Measurements from ENCODE around the gene TEP1. TPM values are rescaled to one million over a fixed set of nuclear protein-coding genes. Genes with fewer than 3 reads are reported as not detected.

TEP1 gene
- total and polyA plus RNA-seq, 2 of the 13 experiments (the other 11 are each of a cell fraction or from before 2014, with no cell fraction given): 11.0 to 12.8 TPM

GRCh38 chr14:20343092-20343861, 70.0 kb downstream of the TEP1 start, which contains the start of gene PARP2 (continued):
- TF ChIP-seq, protein P1, sequence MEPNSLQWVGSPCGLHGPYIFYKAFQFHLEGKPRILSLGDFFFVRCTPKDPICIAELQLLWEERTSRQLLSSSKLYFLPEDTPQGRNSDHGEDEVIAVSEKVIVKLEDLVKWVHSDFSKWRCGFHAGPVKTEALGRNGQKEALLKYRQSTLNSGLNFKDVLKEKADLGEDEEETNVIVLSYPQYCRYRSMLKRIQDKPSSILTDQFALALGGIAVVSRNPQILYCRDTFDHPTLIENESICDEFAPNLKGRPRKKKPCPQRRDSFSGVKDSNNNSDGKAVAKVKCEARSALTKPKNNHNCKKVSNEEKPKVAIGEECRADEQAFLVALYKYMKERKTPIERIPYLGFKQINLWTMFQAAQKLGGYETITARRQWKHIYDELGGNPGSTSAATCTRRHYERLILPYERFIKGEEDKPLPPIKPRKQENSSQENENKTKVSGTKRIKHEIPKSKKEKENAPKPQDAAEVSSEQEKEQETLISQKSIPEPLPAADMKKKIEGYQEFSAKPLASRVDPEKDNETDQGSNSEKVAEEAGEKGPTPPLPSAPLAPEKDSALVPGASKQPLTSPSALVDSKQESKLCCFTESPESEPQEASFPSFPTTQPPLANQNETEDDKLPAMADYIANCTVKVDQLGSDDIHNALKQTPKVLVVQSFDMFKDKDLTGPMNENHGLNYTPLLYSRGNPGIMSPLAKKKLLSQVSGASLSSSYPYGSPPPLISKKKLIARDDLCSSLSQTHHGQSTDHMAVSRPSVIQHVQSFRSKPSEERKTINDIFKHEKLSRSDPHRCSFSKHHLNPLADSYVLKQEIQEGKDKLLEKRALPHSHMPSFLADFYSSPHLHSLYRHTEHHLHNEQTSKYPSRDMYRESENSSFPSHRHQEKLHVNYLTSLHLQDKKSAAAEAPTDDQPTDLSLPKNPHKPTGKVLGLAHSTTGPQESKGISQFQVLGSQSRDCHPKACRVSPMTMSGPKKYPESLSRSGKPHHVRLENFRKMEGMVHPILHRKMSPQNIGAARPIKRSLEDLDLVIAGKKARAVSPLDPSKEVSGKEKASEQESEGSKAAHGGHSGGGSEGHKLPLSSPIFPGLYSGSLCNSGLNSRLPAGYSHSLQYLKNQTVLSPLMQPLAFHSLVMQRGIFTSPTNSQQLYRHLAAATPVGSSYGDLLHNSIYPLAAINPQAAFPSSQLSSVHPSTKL (CRISPR knock-in tag; IDR thresholded peaks at IDR 0.05): peak; percentile 67
- peak; percentile 94; the same call in 1 of the 2 replicates for TF ChIP-seq KDM5B (CRISPR knock-in tag; IDR thresholded peaks at IDR 0.05; ENCODE audit: borderline replicate concordance)
- peak; percentile 29 for TF ChIP-seq U2AF1 (optimal IDR thresholded peaks at IDR 0.05; ENCODE audit: low read depth, low read length)
- TF ChIP-seq ZBTB7B (CRISPR knock-in tag; IDR thresholded peaks at IDR 0.05): peak; percentile 74
- peak; percentile 83; the same call in 1 of the 2 replicates for TF ChIP-seq KDM5A (IDR thresholded peaks at IDR 0.05; ENCODE audit: borderline replicate concordance, low read length)
- peak; percentile 67 for TF ChIP-seq CCAR2 (optimal IDR thresholded peaks at IDR 0.05; ENCODE audit: low read depth, low read length)
- peak; percentile 89 for TF ChIP-seq PHF20 (CRISPR knock-in tag; IDR thresholded peaks at IDR 0.05)
- TF ChIP-seq ZKSCAN5 (CRISPR knock-in tag; IDR thresholded peaks at IDR 0.05): peak; percentile 93
- TF ChIP-seq JDP2 (CRISPR knock-in tag; IDR thresholded peaks at IDR 0.05; ENCODE audit: borderline replicate concordance): no peak; the same call in 1 of the 2 replicates
- TF ChIP-seq, protein P2, sequence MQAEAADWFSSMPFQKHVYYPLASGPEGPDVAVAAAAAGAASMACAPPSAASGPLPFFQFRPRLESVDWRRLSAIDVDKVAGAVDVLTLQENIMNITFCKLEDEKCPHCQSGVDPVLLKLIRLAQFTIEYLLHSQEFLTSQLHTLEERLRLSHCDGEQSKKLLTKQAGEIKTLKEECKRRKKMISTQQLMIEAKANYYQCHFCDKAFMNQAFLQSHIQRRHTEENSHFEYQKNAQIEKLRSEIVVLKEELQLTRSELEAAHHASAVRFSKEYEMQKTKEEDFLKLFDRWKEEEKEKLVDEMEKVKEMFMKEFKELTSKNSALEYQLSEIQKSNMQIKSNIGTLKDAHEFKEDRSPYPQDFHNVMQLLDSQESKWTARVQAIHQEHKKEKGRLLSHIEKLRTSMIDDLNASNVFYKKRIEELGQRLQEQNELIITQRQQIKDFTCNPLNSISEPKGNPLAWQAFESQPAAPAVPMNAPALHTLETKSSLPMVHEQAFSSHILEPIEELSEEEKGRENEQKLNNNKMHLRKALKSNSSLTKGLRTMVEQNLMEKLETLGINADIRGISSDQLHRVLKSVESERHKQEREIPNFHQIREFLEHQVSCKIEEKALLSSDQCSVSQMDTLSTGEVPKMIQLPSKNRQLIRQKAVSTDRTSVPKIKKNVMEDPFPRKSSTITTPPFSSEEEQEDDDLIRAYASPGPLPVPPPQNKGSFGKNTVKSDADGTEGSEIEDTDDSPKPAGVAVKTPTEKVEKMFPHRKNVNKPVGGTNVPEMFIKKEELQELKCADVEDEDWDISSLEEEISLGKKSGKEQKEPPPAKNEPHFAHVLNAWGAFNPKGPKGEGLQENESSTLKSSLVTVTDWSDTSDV (CRISPR knock-in tag; IDR thresholded peaks at IDR 0.05): no peak
- TF ChIP-seq HDAC6 (IDR thresholded peaks at IDR 0.05; ENCODE audit: low read depth, low read length): no peak
- no peak for TF ChIP-seq HOXA7 (CRISPR knock-in tag; IDR thresholded peaks at IDR 0.05)
- no peak for TF ChIP-seq ZNF407 (CRISPR knock-in tag; IDR thresholded peaks at IDR 0.05; ENCODE audit: not compliant biosample characterization)
- no peak for TF ChIP-seq SIX1 (CRISPR knock-in tag; IDR thresholded peaks at IDR 0.05; ENCODE audit: borderline replicate concordance)
